HUES48 (cell line): Measurements from ENCODE around the gene ZNF662.
"Not testable (repeated sequence)": the region's sequence is repeated elsewhere in the genome, so short reads cannot be mapped to it uniquely, and the experiment has no call there.

Source experiments
- H3K27ac ChIP-seq: one replicate; pipeline ENCODE4 v1.7.0; 2013; ENCODE audit warnings: low read depth, low read length, inconsistent platforms
- H3K27me3 ChIP-seq: 2 replicates; pipeline ENCODE4 v1.6.1; 2013; ENCODE audit warnings: mild to moderate bottlenecking, low read length; ENCODE audit not compliant: control insufficient read depth, insufficient read depth
- H3K36me3 ChIP-seq: 2 replicates; pipeline ENCODE4 v1.6.1; 2013; ENCODE audit warnings: low read length; ENCODE audit not compliant: control insufficient read depth, insufficient read depth
- H3K4me1 ChIP-seq: 2 replicates; pipeline ENCODE4 v1.6.1; 2013; ENCODE audit warnings: mild to moderate bottlenecking, low read length; ENCODE audit not compliant: control insufficient read depth, insufficient read depth
- H3K4me3 ChIP-seq: 2 replicates; pipeline ENCODE4 v1.5.1; 2013; ENCODE audit warnings: mild to moderate bottlenecking, low read depth, low read length
- H3K9ac ChIP-seq: 2 replicates; pipeline ENCODE4 v1.6.1; 2013; ENCODE audit warnings: mild to moderate bottlenecking, low read depth, low read length, moderate library complexity
- H3K9me3 ChIP-seq: 2 replicates; pipeline ENCODE4 v1.6.1; 2013; ENCODE audit warnings: low read length; ENCODE audit not compliant: control insufficient read depth, insufficient read depth

ZNF662 gene

DNA sequence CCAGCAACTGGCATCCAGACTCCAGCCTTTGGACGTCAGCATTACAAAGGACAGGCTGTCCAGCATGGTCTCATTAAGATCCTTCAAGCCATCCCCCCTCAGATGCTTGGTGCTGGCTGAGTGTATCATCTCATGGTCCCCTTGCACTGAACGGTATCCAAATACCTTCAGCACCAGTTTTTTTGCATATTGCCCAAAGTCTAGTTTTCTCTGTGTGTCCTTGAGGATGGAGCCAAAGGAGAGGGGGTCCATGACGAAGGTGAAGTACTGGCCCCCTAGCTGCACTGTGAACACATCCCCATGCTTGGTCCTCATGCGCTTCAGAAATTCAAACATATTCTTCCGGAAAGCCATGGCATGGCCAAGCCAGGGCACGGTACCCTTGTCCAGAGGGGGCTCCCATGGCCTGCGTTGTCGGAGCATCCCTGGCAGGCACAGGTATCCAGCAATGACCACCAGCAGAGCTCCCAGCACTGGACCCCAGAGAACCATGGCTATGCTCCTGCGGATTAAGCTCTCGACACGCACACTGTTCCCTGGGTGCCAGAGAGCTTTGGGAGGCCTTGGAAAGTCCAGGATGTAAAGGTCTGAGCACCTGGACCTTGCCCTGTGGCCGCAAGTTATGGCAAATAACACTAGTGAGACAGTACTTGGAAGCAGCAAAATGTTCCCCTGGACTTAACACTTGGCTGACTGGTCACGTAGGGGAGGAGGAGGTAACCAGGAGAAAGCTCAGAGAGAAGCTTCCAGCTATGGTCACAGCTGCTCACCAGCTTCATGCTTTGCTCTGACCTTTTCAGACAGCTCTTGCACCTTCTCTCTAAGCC lies 30.4 kb upstream of the ZNF662 start, which contains the start of gene CYP8B1:
Gene CYP8B1, minus strand, starts transcription at position 555 of the 827 bp plus-strand sequence. Its CDS starts 63 bp downstream, at position 492.
- H3K9ac ChIP-seq: no peak within 1 kb of the TSS
- H3K27me3 ChIP-seq: no peaks in the 10 kb centered on the region
- H3K36me3 ChIP-seq: no peaks in the 10 kb centered on the region
- no peaks in the 10 kb centered on the region for H3K4me1 ChIP-seq
- H3K4me3 ChIP-seq: no peak within 1 kb of the TSS
- H3K27ac ChIP-seq: no peak within 1 kb of the TSS
- H3K9me3 ChIP-seq: no peaks in the 10 kb centered on the region

DNA sequence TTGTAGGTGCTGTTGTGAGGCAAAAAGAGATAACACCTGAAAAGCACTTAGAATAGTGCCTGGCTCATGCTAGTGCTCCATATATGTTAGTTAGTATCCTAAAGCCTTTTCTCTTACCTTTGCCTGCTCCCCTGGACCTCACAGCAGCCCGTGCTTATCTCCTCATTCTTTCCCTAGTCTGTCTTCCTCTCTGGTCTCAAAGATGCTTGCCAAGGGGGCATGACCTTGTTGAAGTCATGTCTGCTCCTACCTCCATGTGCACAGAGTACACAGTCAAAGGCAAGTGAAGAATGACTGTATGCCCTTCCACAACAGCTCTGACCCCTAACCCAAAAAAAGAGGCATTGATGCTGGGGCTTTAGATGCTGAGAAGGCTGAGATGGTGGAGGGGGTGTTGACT lies 29.5 kb upstream of the ZNF662 start:
- no peak overlapping the region for H3K4me3 ChIP-seq
- no peaks in the 10 kb centered on the region for H3K27me3 ChIP-seq
- H3K27ac ChIP-seq: no peak overlapping the region
- no peaks in the 10 kb centered on the region for H3K36me3 ChIP-seq
- H3K4me1 ChIP-seq: peaks cover 3% of the 10 kb centered on the region
- H3K9me3 ChIP-seq: no peaks in the 10 kb centered on the region
- no peak overlapping the region for H3K9ac ChIP-seq

DNA sequence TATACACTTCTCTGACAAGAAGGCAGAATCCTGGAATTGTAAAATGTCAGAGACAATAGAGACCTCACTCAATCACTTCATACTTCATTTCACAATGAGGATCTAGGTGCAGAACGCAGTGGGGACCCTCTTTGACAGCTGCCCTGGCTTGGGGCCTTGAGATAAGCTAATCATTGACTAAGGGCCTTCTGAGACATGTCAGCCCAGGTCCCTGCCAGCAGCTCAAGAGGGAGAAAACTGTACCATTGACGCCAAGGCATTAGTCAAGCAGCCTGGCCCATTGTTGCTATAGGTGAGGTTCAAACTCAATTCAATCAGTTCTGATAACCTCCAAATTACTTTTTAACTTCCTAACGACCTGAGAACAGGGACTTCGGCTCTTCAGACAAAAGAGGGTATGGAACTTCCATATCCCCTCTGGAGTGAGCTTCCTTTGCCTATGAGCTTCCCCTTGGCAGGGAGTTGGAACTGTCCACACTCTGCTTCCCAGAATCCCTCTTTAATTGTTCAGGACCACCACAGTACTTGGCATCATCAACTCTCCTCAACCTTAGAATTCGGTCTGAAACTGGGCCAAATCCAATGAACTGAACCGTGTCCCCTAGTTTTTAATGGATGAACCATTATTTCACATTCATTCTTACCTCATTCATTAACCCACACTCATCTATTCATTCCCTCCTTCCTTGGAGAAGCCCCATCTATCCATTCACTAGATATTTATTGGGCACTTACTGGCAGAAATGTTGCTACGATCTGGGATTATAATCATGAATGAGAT lies 28.8 kb upstream of the ZNF662 start:
- Histone ChIP-seq H3K27ac (no peak overlapping the region), H3K9me3 (no peaks in the 10 kb centered on the region), H3K36me3 (no peaks in the 10 kb centered on the region), H3K4me1 (peaks cover 8% of the 10 kb centered on the region), H3K4me3 (no peak overlapping the region), H3K27me3 (no peaks in the 10 kb centered on the region), H3K9ac (no peak overlapping the region)

DNA sequence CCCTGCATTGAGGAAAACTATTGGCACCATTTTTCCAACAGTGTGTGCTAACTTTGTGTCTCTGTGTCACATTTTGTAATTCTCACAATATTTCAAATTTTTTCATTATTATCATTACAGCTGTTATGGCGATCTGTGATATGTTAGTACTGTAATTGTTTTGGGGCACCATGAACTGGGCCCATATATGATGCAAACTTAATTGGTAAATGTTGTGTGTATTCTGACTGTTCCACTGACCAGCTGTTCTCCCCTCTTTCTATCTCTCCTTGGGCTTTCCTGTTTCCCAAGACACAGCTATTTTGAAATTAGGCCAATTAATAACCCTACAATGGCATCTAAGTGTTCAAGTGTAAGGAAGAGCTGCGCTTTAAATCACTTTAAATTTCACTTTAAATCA lies 28.1 kb upstream of the ZNF662 start:
- no peaks in the 10 kb centered on the region for H3K27me3 ChIP-seq

DNA sequence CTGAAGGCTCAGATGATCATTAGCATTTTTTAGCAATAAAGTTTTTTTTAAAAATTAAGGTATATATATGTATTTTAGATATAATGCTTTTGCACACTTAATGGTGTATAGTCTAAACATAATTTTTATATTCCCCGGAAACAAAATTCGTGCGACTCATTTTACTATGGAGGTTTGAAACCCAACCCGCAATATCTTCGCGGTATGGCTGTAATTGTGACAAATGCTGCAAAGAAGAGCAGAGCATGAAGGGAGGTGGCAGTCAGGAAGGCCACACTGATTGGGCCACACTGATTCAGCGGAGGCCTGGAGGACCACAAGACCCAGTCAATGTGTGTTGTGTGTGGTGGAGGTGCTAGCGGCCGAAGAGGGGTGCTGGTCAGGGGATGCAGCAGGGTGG lies 25.8 kb upstream of the ZNF662 start:
- no peak overlapping the region for H3K9ac ChIP-seq
- H3K27ac ChIP-seq: no peak overlapping the region
- H3K27me3 ChIP-seq: no peaks in the 10 kb centered on the region
- H3K36me3 ChIP-seq: no peaks in the 10 kb centered on the region
- no peaks in the 10 kb centered on the region for H3K9me3 ChIP-seq
- H3K4me1 ChIP-seq: peaks cover 8% of the 10 kb centered on the region
- peak overlapping the region; percentile 63 for H3K4me3 ChIP-seq

More for the DNA sequence above, 28.1 kb upstream of the ZNF662 start:
- H3K9ac ChIP-seq: no peak overlapping the region
- no peak overlapping the region for H3K4me3 ChIP-seq
- H3K9me3 ChIP-seq: no peaks in the 10 kb centered on the region
- peaks cover 8% of the 10 kb centered on the region for H3K4me1 ChIP-seq
- no peak overlapping the region for H3K27ac ChIP-seq
- H3K36me3 ChIP-seq: no peaks in the 10 kb centered on the region

DNA sequence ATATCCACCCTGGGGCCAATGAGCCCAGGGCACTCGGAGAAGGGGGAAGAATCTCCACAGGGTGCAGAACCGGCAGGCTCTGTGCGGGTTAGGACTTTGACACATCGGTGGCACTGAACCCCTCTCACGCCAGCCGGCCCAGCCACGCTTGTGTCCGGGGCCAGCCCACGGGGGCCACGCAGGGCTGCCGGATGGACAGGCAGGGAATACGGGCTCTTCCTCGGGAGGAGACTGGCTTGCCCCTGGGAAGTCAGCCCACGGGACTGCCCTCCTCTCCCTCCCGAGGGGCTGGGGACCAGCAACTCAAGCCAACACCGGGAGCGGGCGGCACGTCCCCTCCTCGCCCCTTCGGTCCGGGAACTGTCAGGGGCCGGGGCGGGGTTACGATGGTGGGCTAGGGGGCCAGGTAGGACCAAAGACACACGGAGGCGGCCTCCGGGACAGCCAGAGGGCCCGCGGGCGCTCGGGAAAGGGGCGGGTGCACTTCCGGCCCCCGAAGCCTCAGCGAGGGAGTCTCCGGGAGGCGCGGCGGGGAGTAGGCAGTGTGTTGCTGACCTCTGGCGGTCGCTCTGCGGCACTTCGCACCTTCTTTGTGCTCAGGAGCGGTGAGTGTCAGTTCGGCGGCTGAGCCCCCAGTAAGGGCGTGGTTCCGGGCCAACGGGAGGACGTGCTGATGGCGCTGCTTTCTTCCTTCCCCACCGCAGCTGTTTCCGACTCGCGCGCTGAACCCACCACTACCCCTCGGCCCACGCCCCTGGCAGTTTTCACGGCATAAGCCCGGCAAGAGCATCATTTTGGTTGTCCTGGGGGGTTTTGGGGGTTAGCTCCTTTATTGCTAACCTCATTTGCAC lies 25.1 kb upstream of the ZNF662 start:
- Histone ChIP-seq H3K4me1 (peaks cover 8% of the 10 kb centered on the region), H3K4me3 (peak overlapping the region; percentile 63), H3K36me3 (no peaks in the 10 kb centered on the region), H3K9ac (peak overlapping the region; percentile 74), H3K27me3 (no peaks in the 10 kb centered on the region), H3K9me3 (no peaks in the 10 kb centered on the region), H3K27ac (no peak overlapping the region)

DNA sequence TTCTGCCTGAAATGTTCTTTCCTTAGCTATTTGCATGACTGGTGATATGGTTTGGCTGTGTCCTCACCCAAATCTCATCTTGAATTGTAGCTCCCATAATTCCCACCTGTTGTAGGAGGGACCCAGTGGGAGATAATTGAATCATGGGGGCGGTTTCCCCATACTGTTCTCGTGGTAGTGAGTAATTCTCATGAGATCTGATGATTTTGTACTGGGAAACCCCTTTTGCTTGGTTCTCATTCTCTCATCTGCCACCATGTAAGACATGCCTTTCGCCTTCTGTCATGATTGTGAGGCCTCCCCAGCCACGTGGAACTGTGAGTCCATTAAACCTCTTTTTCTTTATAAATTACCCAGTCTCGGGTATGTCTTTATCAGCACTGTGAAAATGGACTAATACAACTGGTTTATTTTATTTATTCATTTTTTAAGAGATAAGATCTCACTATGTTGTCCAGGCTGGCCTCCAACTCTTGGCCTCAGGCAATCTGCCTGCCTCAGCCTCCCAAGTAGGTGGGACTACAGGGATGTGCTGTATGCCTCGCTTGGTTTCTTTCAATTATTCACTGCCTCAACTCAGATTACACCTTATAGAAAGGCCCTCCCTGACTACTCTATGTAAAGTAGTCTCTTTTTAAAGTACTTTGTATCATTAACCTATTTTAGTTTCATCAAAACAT lies 22.6 kb upstream of the ZNF662 start:
- H3K4me3 ChIP-seq, H3K9ac ChIP-seq, H3K27ac ChIP-seq, H3K27me3 ChIP-seq, H3K9me3 ChIP-seq, H3K36me3 ChIP-seq: not testable (repeated sequence)
- peaks cover 13% of the 10 kb centered on the region for H3K4me1 ChIP-seq

DNA sequence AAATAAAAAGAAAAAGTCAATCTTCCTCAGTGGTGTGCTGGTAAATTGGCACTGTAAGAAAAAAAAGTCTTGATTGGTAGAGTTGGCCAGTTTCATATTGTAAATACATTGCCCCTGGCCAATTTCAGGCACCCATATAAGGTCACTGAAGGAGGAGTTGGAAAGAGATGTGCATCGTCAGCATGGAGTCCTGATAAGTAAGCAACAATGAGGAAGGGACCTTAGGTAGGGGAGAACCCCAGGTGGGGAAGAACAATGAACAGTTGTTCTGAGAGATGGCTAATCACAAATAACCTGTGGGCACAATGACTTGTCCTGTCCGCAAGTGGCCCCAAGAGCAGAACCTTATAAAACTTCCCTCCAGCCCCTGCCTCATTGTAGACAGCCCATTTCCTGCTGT lies 21.6 kb upstream of the ZNF662 start:
- Histone ChIP-seq H3K4me3 (no peak overlapping the region), H3K4me1 (peaks cover 17% of the 10 kb centered on the region), H3K36me3 (no peaks in the 10 kb centered on the region), H3K9ac (no peak overlapping the region), H3K27me3 (no peaks in the 10 kb centered on the region), H3K27ac (no peak overlapping the region), H3K9me3 (no peaks in the 10 kb centered on the region)

DNA sequence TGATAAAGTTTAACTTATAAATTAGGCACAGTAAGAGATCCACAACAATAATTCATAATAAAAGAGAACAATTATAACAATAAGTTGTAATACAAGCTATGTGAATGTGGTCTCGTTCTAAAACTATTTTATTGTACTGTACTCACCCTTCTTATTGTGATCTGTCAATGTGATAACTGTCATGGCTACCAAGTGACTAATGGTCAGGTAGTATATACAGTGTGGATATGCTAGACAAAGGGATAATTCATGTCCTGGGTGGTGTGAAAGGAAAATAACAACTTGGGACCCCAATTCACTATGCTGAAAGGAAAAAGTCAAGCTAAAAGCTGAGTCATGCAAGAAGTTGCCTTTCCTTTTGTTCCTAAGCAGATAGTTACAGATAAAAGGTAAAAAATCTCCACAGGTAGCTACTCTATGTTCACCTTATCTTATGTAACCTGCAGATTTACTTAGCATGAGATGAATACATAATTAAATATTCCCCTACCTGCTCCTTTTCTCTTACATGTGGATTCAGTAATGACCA lies 19.6 kb upstream of the ZNF662 start:
- Histone ChIP-seq H3K27me3 (no peaks in the 10 kb centered on the region), H3K27ac (no peak overlapping the region)

DNA sequence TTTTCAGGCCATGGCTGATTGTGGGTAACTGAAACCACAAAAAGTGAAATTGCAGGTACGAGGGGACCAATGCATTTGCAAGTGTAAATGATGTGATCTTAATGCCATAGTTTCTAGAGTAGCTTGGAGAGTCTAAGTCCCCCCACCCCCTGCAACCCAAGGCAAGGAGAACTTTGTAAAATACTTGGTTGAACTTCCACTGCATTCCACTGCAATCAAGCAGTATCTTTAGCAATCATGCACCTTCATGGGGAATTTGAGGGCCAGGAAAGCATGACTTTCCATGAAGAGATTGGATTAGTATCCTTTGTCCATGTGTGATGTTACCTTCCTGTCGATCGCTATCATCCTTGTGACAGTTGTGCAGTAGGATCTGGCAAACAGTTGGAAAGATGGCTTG lies 18.9 kb upstream of the ZNF662 start:
- no peak overlapping the region for H3K4me3 ChIP-seq
- no peaks in the 10 kb centered on the region for H3K27me3 ChIP-seq
- no peaks in the 10 kb centered on the region for H3K36me3 ChIP-seq
- H3K9me3 ChIP-seq: no peaks in the 10 kb centered on the region
- no peak overlapping the region for H3K9ac ChIP-seq
- no peak overlapping the region for H3K27ac ChIP-seq
- peaks cover 27% of the 10 kb centered on the region for H3K4me1 ChIP-seq

More for the DNA sequence above, 19.6 kb upstream of the ZNF662 start:
- Histone ChIP-seq H3K4me3 (no peak overlapping the region), H3K9ac (no peak overlapping the region), H3K9me3 (no peaks in the 10 kb centered on the region), H3K36me3 (no peaks in the 10 kb centered on the region), H3K4me1 (peaks cover 25% of the 10 kb centered on the region)
